ENCODE data around the gene SH2D1A. TPM values are rescaled to one million over a fixed set of nuclear protein-coding genes. Genes with fewer than 3 reads are reported as not detected.
"Not testable (repeated sequence)": the region's sequence is repeated elsewhere in the genome, so short reads cannot be mapped to it uniquely, and the experiment has no call there.

SH2D1A gene
- total and polyA plus RNA-seq, 8 donors, result 0.43 to 1.1 (median 0.64) TPM

DNA sequence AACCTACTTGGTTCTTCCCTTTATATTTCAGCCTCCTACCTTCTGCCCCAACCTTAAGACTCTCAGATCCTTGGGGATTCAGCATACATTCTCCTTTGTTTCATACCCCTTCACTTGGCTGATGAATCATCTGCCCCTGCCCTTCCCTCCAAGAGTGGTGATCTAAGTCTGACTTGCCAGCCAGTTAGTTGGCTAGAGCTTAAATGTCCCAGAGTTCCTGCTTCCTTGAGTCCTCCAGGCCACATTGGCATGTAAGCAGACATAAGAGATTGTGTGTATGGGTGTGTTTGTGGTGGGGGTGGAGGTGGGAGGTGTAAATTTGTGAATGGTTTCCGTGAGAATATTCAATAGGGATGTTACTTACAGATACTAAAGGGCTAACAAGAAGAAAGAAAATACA is 17.6 kb upstream of the SH2D1A start:
- DNase-seq, result no peak

DNA sequence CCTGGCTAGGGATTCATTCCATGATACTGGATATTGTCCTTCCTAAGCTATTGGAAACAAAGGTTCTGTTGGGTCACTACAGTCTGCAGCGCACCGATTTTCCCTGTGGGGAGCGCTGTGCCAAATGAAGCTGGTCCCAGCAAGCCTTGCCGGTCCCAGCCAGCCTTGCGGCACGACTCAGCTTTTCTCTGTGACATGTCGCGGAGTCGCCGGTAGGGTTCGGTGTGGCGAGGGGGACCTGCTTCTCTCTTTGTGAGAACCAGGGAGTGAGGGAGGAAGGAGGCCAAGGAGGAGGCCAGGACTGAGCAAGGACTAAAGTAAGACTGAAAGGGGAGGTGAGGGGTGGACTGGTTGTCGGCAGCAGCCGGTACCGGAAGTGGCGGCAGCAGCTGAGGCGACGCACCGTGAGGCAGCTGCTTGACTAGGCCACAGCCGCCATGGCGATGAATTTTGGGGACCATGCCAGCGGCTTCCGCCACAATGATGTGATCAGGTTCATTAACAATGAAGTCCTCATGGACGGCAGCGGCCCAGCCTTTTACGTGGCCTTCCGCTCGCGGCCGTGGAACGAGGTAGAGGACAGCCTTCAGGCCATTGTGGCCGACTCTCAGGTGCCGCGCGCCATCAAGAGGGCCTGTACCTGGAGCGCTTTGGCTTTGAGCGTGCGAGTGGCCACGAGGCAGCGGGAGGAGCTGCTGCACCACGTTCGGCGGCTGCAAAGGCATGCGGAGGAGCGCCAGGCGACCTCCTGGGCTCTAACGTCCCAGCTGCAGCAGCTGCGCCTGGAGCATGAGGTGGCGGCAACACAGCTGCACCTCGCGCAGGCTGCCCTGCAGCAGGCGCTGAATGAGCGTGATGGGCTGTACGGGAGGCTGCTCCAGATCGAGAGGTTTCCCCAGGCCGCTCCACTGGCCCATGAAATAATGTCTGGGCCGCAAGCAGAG is 13.6 kb upstream of the SH2D1A start, which contains the start of gene TEX13D:
Gene TEX13D (plus strand): TSS at position 180 of the 944 bp plus-strand sequence. CDS start 258 bp downstream, at position 438.
- DNase-seq (peak in 1 of 4 donors; percentile 36), ATAC-seq (no peak)
- H3K4me1 ChIP-seq, result no peaks in the 10 kb centered on the region
- no peak within 1 kb of the TSS for H3K4me3 ChIP-seq
- H3K27me3 ChIP-seq, result no peaks in the 10 kb centered on the region
- no peaks in the 10 kb centered on the region for H3K36me3 ChIP-seq
- H3K27ac ChIP-seq, result no peak within 1 kb of the TSS
- intact Hi-C loops (cut with DNase I), result no loop called here
- no peaks in the 10 kb centered on the region for H3K9me3 ChIP-seq
- TF ChIP-seq, protein P1, sequence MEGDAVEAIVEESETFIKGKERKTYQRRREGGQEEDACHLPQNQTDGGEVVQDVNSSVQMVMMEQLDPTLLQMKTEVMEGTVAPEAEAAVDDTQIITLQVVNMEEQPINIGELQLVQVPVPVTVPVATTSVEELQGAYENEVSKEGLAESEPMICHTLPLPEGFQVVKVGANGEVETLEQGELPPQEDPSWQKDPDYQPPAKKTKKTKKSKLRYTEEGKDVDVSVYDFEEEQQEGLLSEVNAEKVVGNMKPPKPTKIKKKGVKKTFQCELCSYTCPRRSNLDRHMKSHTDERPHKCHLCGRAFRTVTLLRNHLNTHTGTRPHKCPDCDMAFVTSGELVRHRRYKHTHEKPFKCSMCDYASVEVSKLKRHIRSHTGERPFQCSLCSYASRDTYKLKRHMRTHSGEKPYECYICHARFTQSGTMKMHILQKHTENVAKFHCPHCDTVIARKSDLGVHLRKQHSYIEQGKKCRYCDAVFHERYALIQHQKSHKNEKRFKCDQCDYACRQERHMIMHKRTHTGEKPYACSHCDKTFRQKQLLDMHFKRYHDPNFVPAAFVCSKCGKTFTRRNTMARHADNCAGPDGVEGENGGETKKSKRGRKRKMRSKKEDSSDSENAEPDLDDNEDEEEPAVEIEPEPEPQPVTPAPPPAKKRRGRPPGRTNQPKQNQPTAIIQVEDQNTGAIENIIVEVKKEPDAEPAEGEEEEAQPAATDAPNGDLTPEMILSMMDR (IDR thresholded peaks at IDR 0.05), result no peak

More for the DNA sequence above, 17.6 kb upstream of the SH2D1A start:
- H3K36me3 ChIP-seq, result no peaks in the 10 kb centered on the region
- no peak overlapping the region for H3K27ac ChIP-seq
- H3K4me1 ChIP-seq, result no peaks in the 10 kb centered on the region
- no peaks in the 10 kb centered on the region for H3K9me3 ChIP-seq
- intact Hi-C loops (cut with DNase I), result no loop called here
- TF ChIP-seq, protein P1 (IDR thresholded peaks at IDR 0.05), result no peak
- H3K27me3 ChIP-seq, result no peaks in the 10 kb centered on the region
- no peak for ATAC-seq
- H3K4me3 ChIP-seq, result no peak overlapping the region

DNA sequence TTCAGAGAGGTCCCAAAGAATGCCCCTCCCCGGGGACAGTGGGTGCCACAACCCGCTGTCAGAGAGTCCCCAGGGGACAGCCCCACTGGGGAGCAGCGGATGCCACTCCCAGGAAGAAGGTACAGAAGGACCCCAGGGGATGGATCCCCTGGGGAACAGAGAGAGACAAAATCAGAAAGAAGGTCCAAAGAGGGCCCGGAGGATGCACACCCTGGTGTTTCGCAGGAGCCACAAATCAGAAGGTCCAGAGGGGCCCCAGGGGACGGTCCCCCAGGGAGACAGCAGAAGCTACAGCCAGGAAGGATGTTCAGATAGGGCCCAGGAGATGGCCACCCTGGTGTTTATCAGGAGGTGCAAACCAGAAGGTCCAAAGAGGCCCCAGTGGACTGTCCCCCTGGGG is 12.5 kb upstream of the SH2D1A start:
- H3K9me3 ChIP-seq, result no peaks in the 10 kb centered on the region
- intact Hi-C loops (cut with DNase I), result no loop called here
- H3K4me3 ChIP-seq, result no peak overlapping the region
- no peak for DNase-seq
- no peak overlapping the region for H3K27ac ChIP-seq
- TF ChIP-seq, protein P1 (IDR thresholded peaks at IDR 0.05), result no peak
- H3K36me3 ChIP-seq, result no peaks in the 10 kb centered on the region
- H3K4me1 ChIP-seq, result no peaks in the 10 kb centered on the region
- no peak for ATAC-seq
- H3K27me3 ChIP-seq, result no peaks in the 10 kb centered on the region

DNA sequence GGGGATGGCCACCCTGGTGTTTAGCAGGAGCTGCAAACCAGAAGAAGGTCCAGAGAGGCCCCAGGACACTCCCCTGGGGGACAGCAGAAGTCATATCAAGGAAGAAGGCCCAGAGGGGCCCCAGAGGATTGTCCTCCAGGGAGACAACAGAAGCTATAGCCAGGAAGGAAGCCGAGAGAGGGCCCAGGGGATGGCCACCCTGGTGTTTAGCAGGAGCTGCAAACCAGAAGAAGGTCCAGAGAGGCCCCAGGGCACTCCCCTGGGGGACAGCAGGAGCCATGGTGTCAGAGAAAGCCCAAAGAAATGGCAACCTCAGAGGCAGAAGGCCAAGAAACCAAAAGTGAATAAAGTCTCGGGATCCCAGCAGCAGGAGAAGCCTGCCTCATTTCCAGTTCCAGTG is 11.8 kb upstream of the SH2D1A start:
- H3K27me3 ChIP-seq; H3K4me1 ChIP-seq; intact Hi-C loops (cut with DNase I); H3K4me3 ChIP-seq; H3K27ac ChIP-seq; H3K9me3 ChIP-seq; H3K36me3 ChIP-seq; ATAC-seq; DNase-seq: not testable (repeated sequence)

DNA sequence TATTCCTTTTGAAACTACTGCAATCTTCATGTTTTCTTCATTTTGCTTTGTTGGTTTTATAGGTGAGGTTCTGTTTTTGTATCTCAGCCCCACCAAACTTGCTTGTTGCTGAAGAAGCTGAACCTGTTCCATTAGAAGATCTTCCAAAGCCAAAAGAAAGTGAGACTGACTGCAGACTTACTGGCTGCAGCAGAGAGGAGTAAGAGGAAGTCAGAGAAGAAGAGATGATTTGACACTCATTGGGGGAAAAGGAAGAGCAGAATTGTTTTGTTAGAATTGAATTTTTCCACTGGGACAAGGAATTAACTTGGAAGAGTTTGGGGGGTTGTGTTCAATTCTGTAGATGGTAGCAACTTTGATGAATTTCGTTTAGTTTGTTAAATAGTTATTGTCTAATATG is 10.8 kb upstream of the SH2D1A start:
- Histone ChIP-seq H3K4me1 (no peaks in the 10 kb centered on the region), H3K36me3 (no peaks in the 10 kb centered on the region), H3K27me3 (no peaks in the 10 kb centered on the region), H3K27ac (no peak overlapping the region), H3K9me3 (no peaks in the 10 kb centered on the region), H3K4me3 (no peak overlapping the region)
- ATAC-seq, result no peak
- intact Hi-C loops (cut with DNase I), result no loop called here
- no peak for DNase-seq
- TF ChIP-seq, protein P1 (IDR thresholded peaks at IDR 0.05), result no peak

Measured in left lung (tissue), 10 donors.